ENCODE data around the gene MX2. TPM values are rescaled to one million over a fixed set of nuclear protein-coding genes. Genes with fewer than 3 reads are reported as not detected.

Gene MX2
- total and polyA plus RNA-seq, 2 of the 8 experiments (the other 6 are each of a cell fraction or from before 2014, with no cell fraction given) = 3.1 to 8.9 TPM

DNA sequence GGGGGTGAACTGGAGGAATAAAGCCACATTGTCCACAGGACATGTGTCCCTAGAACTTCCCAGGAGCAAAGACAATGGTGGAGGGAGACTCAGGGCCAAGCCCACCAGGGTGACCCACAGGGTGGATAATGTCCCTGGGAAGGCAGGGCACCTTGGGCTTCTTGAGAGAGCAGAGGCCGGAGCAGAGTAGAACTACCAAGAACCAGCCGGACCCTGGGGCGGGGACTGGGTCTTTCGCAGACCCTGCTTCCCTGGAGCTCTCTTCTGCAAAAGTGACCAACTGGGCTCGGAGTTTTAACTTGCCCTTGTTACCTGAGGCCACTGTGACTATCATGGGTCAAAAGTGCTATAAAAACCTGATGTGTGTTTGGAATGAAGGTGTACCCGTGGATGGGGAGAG lies 46.1 kb upstream of the MX2 start:
- TF ChIP-seq TCF12 (IDR thresholded peaks at IDR 0.05; ENCODE audit: low read depth, low read length) (no peak), ASH2L (IDR thresholded peaks at IDR 0.05; ENCODE audit: low read length) (no peak), PHF8 (conservative IDR thresholded peaks at IDR 0.05; ENCODE audit: low read depth, low read length) (no peak), CEBPB (IDR thresholded peaks at IDR 0.05; ENCODE audit: low read depth, low read length) (no peak), BRCA1 (IDR thresholded peaks at IDR 0.05; ENCODE audit: low read depth, low read length) (no peak), MAX (IDR thresholded peaks at IDR 0.05) (no peak), USF2 (IDR thresholded peaks at IDR 0.05; ENCODE audit: low read length) (no peak), SP2 (IDR thresholded peaks at IDR 0.05; ENCODE audit: low read length) (no peak), NRF1 (IDR thresholded peaks at IDR 0.05; ENCODE audit: low read depth, low read length) (no peak)
- Histone ChIP-seq H3K4me3 (ENCODE audit: extremely low read depth in 1 of 4, insufficient read depth in 2 of 4, low read depth in 3 of 4, low read length in 4 of 4) (peak overlapping the region in 1 of 4 experiments; percentile 67; a peak in 2 of 8 replicates), H3K27me3 (replicated peaks in 1 of 4; ENCODE audit: control insufficient read depth in 3 of 4, extremely low read depth in 1 of 4, insufficient read depth in 3 of 4, low read length in 3 of 4) (peaks cover 0 to 16% (median 10%) of the 10 kb centered on the region in 4 experiments; a peak in 6 of 7 replicates)

More for the DNA sequence above, 46.1 kb upstream of the MX2 start:
- Histone ChIP-seq H4K5ac (ENCODE audit: insufficient read length, low read depth, low read length) (no peak overlapping the region), H2BK20ac (ENCODE audit: low read length) (no peak overlapping the region), H3K79me1 (ENCODE audit: low read depth, low read length) (no peaks in the 10 kb centered on the region), H3K36me3 (ENCODE audit: control insufficient read depth in 2 of 4, insufficient read depth in 4 of 4, low read length in 3 of 4) (no peaks in the 10 kb centered on the region), H3K4me2 (ENCODE audit: insufficient read depth in 1 of 2, low read depth in 2 of 2, low read length in 2 of 2) (peak overlapping the region; percentile 63 to 82; a peak in 3 of 4 replicates), H3K9me3 (ENCODE audit: insufficient read depth in 2 of 2, low read depth in 1 of 2, low read length in 1 of 2) (no peaks in the 10 kb centered on the region), H3K23me2 (ENCODE audit: low read depth, low read length) (peaks cover 9% of the 10 kb centered on the region; the same call in 1 of the 2 replicates), H3K27ac (ENCODE audit: low read depth, low read length) (no peak overlapping the region), H4K20me1 (replicated peaks in 1 of 2; ENCODE audit: control insufficient read depth in 1 of 2, insufficient read depth in 2 of 2, low read length in 2 of 2) (peaks cover 0 to 2% of the 10 kb centered on the region in 2 experiments), H3K4ac (replicated peaks; ENCODE audit: insufficient read length, low read depth, low read length) (no peak overlapping the region), H2AFZ (ENCODE audit: low read length) (no peak overlapping the region), H3K4me1 (replicated peaks in 1 of 4; ENCODE audit: control insufficient read depth in 3 of 4, insufficient read depth in 4 of 4, low read length in 3 of 4) (peaks cover 0 to 1% (median 0%) of the 10 kb centered on the region in 4 experiments; a peak in 2 of 7 replicates), H2BK120ac (replicated peaks; ENCODE audit: low read depth, low read length) (no peak overlapping the region), H3K56ac (replicated peaks; ENCODE audit: insufficient read length, low read depth, low read length) (no peak overlapping the region), H4K91ac (replicated peaks; ENCODE audit: insufficient read length, low read length) (no peak overlapping the region), H3K14ac (ENCODE audit: insufficient read length) (no peak overlapping the region), H3K9ac (replicated peaks in 1 of 4; ENCODE audit: extremely low read depth in 1 of 4, low read depth in 3 of 4, low read length in 3 of 4) (no peak overlapping the region), H2BK12ac (ENCODE audit: low read depth, low read length) (no peak overlapping the region), H2BK15ac (ENCODE audit: low read length) (no peak overlapping the region), H3K23ac (ENCODE audit: insufficient read length) (no peak overlapping the region), H3K18ac (ENCODE audit: extremely low read depth, low read length) (no peak overlapping the region), H2AK5ac (ENCODE audit: low read depth, low read length) (no peak overlapping the region), H2BK5ac (ENCODE audit: low read depth, low read length) (no peak overlapping the region), H4K8ac (ENCODE audit: extremely low read depth, insufficient read depth, low read length) (no peak overlapping the region), H3K79me2 (ENCODE audit: control insufficient read depth in 1 of 2, insufficient read depth in 2 of 2, low read length in 2 of 2) (no peaks in the 10 kb centered on the region)
- CTCF ChIA-PET (ENCODE audit: partially characterized antibody) = interaction anchor here (0.8 to 1.0 kb wide), 2 partner anchors 25 to 33 kb away, joined by 3 to 4 read pairs; no protein-coding TSS in a partner anchor
- 93% methylated on average over 6 of the region's 6 CpGs; no CpG with 5 or more reads in 1 of the 2 experiments for WGBS, 2 experiments (ENCODE audit: extremely low coverage in 1 of 2, insufficient coverage in 1 of 2, insufficient read length in 1 of 2, insufficient replicate concordance in 2 of 2, low coverage in 1 of 2, low lambda C conversion rate in 2 of 2, missing lambda C conversion rate in 1 of 2)
- DNase-seq (ENCODE audit: low read depth in 1 of 2, low spot score in 2 of 2) (no peak), FAIRE-seq (no peak)
- POLR2A ChIA-PET (ENCODE audit: partially characterized antibody) = no interaction called here
